Measurements from ENCODE around the gene BUB3. TPM values are rescaled to one million over a fixed set of nuclear protein-coding genes. Genes with fewer than 3 reads are reported as not detected.

The BUB3 gene
- total RNA-seq, 1 donor from 2014 or later = 97.0 TPM

- H3K4me3 Mint-ChIP-seq (ENCODE audit: unreplicated experiment) = no peak overlapping the region
- no peak for DNase-seq (ENCODE audit: extremely low spot score, unreplicated experiment)
- peaks cover 79% of the 10 kb centered on the region for H3K27me3 Mint-ChIP-seq (ENCODE audit: unreplicated experiment)
- TF ChIP-seq, protein P1, sequence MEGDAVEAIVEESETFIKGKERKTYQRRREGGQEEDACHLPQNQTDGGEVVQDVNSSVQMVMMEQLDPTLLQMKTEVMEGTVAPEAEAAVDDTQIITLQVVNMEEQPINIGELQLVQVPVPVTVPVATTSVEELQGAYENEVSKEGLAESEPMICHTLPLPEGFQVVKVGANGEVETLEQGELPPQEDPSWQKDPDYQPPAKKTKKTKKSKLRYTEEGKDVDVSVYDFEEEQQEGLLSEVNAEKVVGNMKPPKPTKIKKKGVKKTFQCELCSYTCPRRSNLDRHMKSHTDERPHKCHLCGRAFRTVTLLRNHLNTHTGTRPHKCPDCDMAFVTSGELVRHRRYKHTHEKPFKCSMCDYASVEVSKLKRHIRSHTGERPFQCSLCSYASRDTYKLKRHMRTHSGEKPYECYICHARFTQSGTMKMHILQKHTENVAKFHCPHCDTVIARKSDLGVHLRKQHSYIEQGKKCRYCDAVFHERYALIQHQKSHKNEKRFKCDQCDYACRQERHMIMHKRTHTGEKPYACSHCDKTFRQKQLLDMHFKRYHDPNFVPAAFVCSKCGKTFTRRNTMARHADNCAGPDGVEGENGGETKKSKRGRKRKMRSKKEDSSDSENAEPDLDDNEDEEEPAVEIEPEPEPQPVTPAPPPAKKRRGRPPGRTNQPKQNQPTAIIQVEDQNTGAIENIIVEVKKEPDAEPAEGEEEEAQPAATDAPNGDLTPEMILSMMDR (IDR thresholded peaks at IDR 0.05) = no peak
- H3K36me3 Mint-ChIP-seq (ENCODE audit: unreplicated experiment) = peaks cover 2% of the 10 kb centered on the region
- no peaks in the 10 kb centered on the region for H3K9me3 Mint-ChIP-seq (ENCODE audit: unreplicated experiment)
- H3K27ac Mint-ChIP-seq (ENCODE audit: unreplicated experiment) = no peak overlapping the region
- H3K4me1 Mint-ChIP-seq (ENCODE audit: unreplicated experiment) = peaks cover 41% of the 10 kb centered on the region
Observed at GRCh38 chr10:123134915-123135414, 19.2 kb upstream of the BUB3 start.

DNA sequence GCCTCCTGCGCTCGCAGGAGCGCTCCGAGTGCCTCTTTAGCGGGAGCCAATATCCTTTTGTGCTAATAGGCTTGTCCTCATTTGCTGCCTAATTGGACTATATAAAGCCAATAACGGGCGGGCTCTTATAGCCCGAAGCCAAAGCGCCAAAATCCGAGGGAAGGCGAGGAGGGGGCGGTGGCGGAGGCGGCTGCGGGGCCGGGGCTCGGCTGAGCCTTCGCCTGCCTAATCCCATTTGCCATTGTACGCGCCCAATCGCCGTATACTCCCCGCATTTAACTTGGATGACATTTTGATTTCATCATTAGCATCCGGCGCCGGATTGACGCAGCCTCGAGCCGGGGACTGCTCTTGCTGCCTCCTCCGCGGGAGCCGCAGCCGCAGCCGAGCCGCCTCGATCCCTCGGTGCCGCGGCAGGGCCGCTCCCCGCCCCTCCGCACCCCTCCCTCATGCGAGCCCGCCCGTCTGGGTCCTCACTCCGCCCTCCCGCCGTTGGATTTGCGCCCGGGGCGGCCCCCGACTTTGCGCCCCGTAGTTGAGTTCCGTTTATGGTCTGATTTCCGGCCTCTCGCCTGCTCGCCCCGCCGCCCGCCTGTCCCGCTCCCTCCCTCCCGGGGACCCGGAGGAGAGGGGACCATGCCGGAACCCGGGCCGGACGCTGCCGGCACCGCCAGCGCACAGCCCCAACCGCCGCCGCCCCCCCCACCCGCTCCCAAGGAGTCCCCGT, 18.6 kb upstream of the BUB3 start, which contains the start of gene HMX3:
TSS of gene HMX3 (plus strand) at position 556 of the 727 bp plus-strand sequence. CDS start at position 637, 81 bp downstream.
- H3K36me3 Mint-ChIP-seq (ENCODE audit: unreplicated experiment) = peaks cover 2% of the 10 kb centered on the region
- TF ChIP-seq, protein P1 (IDR thresholded peaks at IDR 0.05) = no peak
- peak within 1 kb of the TSS; percentile 74 for H3K4me3 Mint-ChIP-seq (ENCODE audit: unreplicated experiment)
- peak; percentile 75 for DNase-seq (ENCODE audit: extremely low spot score, unreplicated experiment)
- no peaks in the 10 kb centered on the region for H3K9me3 Mint-ChIP-seq (ENCODE audit: unreplicated experiment)
- H3K4me1 Mint-ChIP-seq (ENCODE audit: unreplicated experiment) = peaks cover 41% of the 10 kb centered on the region
- H3K27ac Mint-ChIP-seq (ENCODE audit: unreplicated experiment) = no peak within 1 kb of the TSS
- H3K27me3 Mint-ChIP-seq (ENCODE audit: unreplicated experiment) = peaks cover 79% of the 10 kb centered on the region

GRCh38 chr10:123136221-123136805, 17.9 kb upstream of the BUB3 start:
- H3K27ac Mint-ChIP-seq (ENCODE audit: unreplicated experiment) = no peak overlapping the region
- TF ChIP-seq, protein P1 (IDR thresholded peaks at IDR 0.05) = no peak
- H3K4me1 Mint-ChIP-seq (ENCODE audit: unreplicated experiment) = peaks cover 41% of the 10 kb centered on the region
- H3K9me3 Mint-ChIP-seq (ENCODE audit: unreplicated experiment) = no peaks in the 10 kb centered on the region
- peak overlapping the region; percentile 74 for H3K4me3 Mint-ChIP-seq (ENCODE audit: unreplicated experiment)
- peaks cover 79% of the 10 kb centered on the region for H3K27me3 Mint-ChIP-seq (ENCODE audit: unreplicated experiment)
- DNase-seq (ENCODE audit: extremely low spot score, unreplicated experiment) = peak; percentile 71
- H3K36me3 Mint-ChIP-seq (ENCODE audit: unreplicated experiment) = peaks cover 2% of the 10 kb centered on the region

- Mint-ChIP-seq H3K27me3 (ENCODE audit: unreplicated experiment) (peaks cover 79% of the 10 kb centered on the region), H3K36me3 (ENCODE audit: unreplicated experiment) (peaks cover 2% of the 10 kb centered on the region), H3K4me3 (ENCODE audit: unreplicated experiment) (peak overlapping the region; percentile 74), H3K27ac (ENCODE audit: unreplicated experiment) (no peak overlapping the region), H3K4me1 (ENCODE audit: unreplicated experiment) (peaks cover 41% of the 10 kb centered on the region), H3K9me3 (ENCODE audit: unreplicated experiment) (no peaks in the 10 kb centered on the region)
- DNase-seq (ENCODE audit: extremely low spot score, unreplicated experiment) = peak; percentile 83
- TF ChIP-seq, protein P1 (IDR thresholded peaks at IDR 0.05) = no peak
Observed at GRCh38 chr10:123136806-123137642, 17.2 kb upstream of the BUB3 start.

Data from osteocyte (in vitro differentiated cells).